K562 (cell line): Measurements from ENCODE around the gene TECPR1. TPM values are rescaled to one million over a fixed set of nuclear protein-coding genes. Genes with fewer than 3 reads are reported as not detected.
A peak's percentile ranks its signal among the peaks of the same experiment; 100 is the strongest.

Source experiments
- ATAC-seq: fragments of 200-7000 bp; cut with Tn5 transposase; 3 replicates; pipeline ENCODE4 v1.9.1; 2020; ENCODE audit warnings: moderate library complexity
- BruUV-seq: library from RNA; stranded (reverse); fragments of 400-500 nt; replicated peaks from 2 replicates; lab custom pipeline; 2021; lab: Mats Ljungman, UMichigan
- CTCF ChIA-PET: fragments of 300-600 bp; formaldehyde crosslinking; extraction: SDS; loops from one replicate; lab custom pipeline; 2021; ENCODE audit warnings: low intra/inter-chr PET ratio; lab: Yijun Ruan, JAX
- POLR2A ChIA-PET: fragments of 300-600, 350-650 bp; sonication (Branson Sonifier 250); formaldehyde crosslinking; extraction: SDS; loops from one replicate; lab custom pipeline; 2021; ENCODE audit warnings: antibody characterized with exemption, inconsistent platforms; lab: Yijun Ruan, JAX
- DNase-seq, 4 experiments: peaks; one replicate each; pipeline versions ENCODE4 v3.0.0 to v3.0.0-alpha.2; 2011 to 2018; ENCODE audit warnings: low spot score in 3 of 4, mixed read lengths in 3 of 4; ENCODE audit errors: extremely low read depth in 1 of 4
- FAIRE-seq: peaks from 2 replicates; lab custom pipeline; 2011; peaks lifted over from hg19 to GRCh38; lab: Jason Lieb, UNC
- H2AFZ ChIP-seq: 2 replicates; pipeline ENCODE4 v1.6.0; 2011; ENCODE audit warnings: low read depth, low read length, control low read depth, inconsistent platforms
- H3K27ac ChIP-seq: fragments of 200-600 bp; 3 replicates; pipeline ENCODE4 v1.8.0; 2011; ENCODE audit warnings: low read depth, mild to moderate bottlenecking, control low read depth, inconsistent platforms, low read length, moderate library complexity, mixed read lengths; ENCODE audit errors: extremely low read depth
- H3K27me3 ChIP-seq, 2 experiments: fragments of 300-600 bp in 1 of 2; 2 replicates in 1 of 2; 3 replicates in 1 of 2; pipeline versions ENCODE4 v1.6.0 to v1.8.0; 2011; ENCODE audit warnings: inconsistent platforms in 2 of 2, low read length in 2 of 2, mild to moderate bottlenecking in 1 of 2, mixed read lengths in 1 of 2, moderate library complexity in 1 of 2; ENCODE audit not compliant: control insufficient read depth in 2 of 2, insufficient read depth in 2 of 2
- H3K36me3 ChIP-seq: fragments of 300-600 bp; 3 replicates; pipeline ENCODE4 v1.8.0; 2011; ENCODE audit warnings: mild to moderate bottlenecking, low read length, inconsistent platforms; ENCODE audit not compliant: control insufficient read depth, insufficient read depth
- H3K4me1 ChIP-seq, 2 experiments: fragments of 200-600 bp in 1 of 2; replicated peaks in 1 of 2; 2 replicates in 1 of 2; 3 replicates in 1 of 2; pipeline versions ENCODE4 v1.5.1 to v1.8.0; 2011; ENCODE audit warnings: inconsistent platforms in 2 of 2, low read length in 2 of 2, mild to moderate bottlenecking in 1 of 2, mixed read lengths in 1 of 2, moderate library complexity in 1 of 2; ENCODE audit not compliant: control insufficient read depth in 2 of 2, insufficient read depth in 2 of 2
- H3K4me2 ChIP-seq: 2 replicates; pipeline ENCODE4 v1.6.1; 2011; ENCODE audit warnings: low read length, control low read depth, inconsistent platforms, mixed read lengths; ENCODE audit not compliant: insufficient read depth
- H3K4me3 ChIP-seq: fragments of 200-600 bp; sonication (generic), shearing (Covaris generic); 2 replicates; pipeline ENCODE4 v1.5.1; 2016; ENCODE audit warnings: control low read depth, inconsistent platforms
- H3K79me2 ChIP-seq: fragments of 200-600 bp; 3 replicates; pipeline ENCODE4 v1.8.0; 2011; ENCODE audit warnings: low read length, inconsistent platforms; ENCODE audit not compliant: control insufficient read depth, insufficient read depth
- H3K9ac ChIP-seq, 2 experiments: 2 replicates each; pipeline versions ENCODE4 v1.6.0 to v1.6.1; 2011; ENCODE audit warnings: low read depth in 2 of 2, low read length in 2 of 2, control low read depth in 1 of 2, inconsistent platforms in 1 of 2, mild to moderate bottlenecking in 1 of 2, mixed read lengths in 1 of 2; ENCODE audit not compliant: insufficient read depth in 1 of 2
- H3K9me1 ChIP-seq: one replicate; pipeline ENCODE4 v1.6.0; 2011; ENCODE audit warnings: inconsistent platforms, mild to moderate bottlenecking, low read length, moderate library complexity; ENCODE audit not compliant: control insufficient read depth, insufficient read depth
- H3K9me3 ChIP-seq: replicated peaks from 2 replicates; pipeline ENCODE4 v1.5.1; 2011; ENCODE audit warnings: low read depth, low read length, inconsistent platforms; ENCODE audit not compliant: control insufficient read depth, insufficient read depth
- H4K20me1 ChIP-seq: replicated peaks from 2 replicates; pipeline ENCODE4 v1.6.1; 2011; ENCODE audit warnings: low read length, inconsistent platforms, mixed read lengths; ENCODE audit not compliant: control insufficient read depth, insufficient read depth
- CTCF ChIP-seq, 3 experiments: IDR thresholded peaks in 2 of 3; conservative IDR thresholded peaks in 1 of 3; 2 replicates each; pipeline ENCODE4 v1.5.1; 2011 to 2012; ENCODE audit warnings: low read length in 3 of 3, mild to moderate bottlenecking in 3 of 3, control low read depth in 2 of 3, improper control_type of control experiment in 1 of 3, inconsistent platforms in 1 of 3, low read depth in 1 of 3, mixed read lengths in 1 of 3, moderate library complexity in 1 of 3; ENCODE audit not compliant: insufficient read depth in 2 of 3
- CTCFL ChIP-seq: IDR thresholded peaks from 2 replicates; pipeline ENCODE4 v1.6.1; 2011; ENCODE audit warnings: borderline replicate concordance, low read depth, mild to moderate bottlenecking, moderate library complexity, low read length; ENCODE audit not compliant: insufficient read depth, poor library complexity, severe bottlenecking
- PURB ChIP-seq: sonication (generic); formaldehyde crosslinking; IDR thresholded peaks from 2 replicates; pipeline ENCODE4 v1.9.0; 2021; ENCODE audit warnings: low read depth, mild to moderate bottlenecking, missing genetic modification reagents
- RFX1 ChIP-seq: fragments of 450-650 bp; IDR thresholded peaks from 2 replicates; pipeline ENCODE4 v1.6.1; 2016; ENCODE audit warnings: mild to moderate bottlenecking, moderate library complexity
- STAT5A ChIP-seq: IDR thresholded peaks from 2 replicates; pipeline ENCODE4 v1.6.1; 2012; ENCODE audit warnings: low read length, inconsistent platforms, borderline replicate concordance
- ZBED1 ChIP-seq: IDR thresholded peaks from 2 replicates; pipeline ENCODE4 v1.6.1; 2014
- ZBTB40 ChIP-seq, 2 experiments: fragments of 450-650 bp in 1 of 2; sonication (generic) in 1 of 2; formaldehyde crosslinking in 1 of 2; IDR thresholded peaks; 2 replicates each; pipeline versions ENCODE4 v1.7.1 to v1.9.0; 2016 to 2022; ENCODE audit warnings: inconsistent platforms in 1 of 2, mild to moderate bottlenecking in 1 of 2, missing genetic modification reagents in 1 of 2
- WGBS: fragments of 100-300 bp; shearing (Covaris generic); methylation state at CpG from one replicate; pipeline ENCODE4 v1.1.6; 2016; ENCODE audit warnings: low coverage, mixed read lengths; ENCODE audit not compliant: insufficient coverage; ENCODE audit errors: missing lambda C conversion rate; 5-methylcytosine and 5-hydroxymethylcytosine counted together
- in situ Hi-C: fragments of 300-500 bp; cut with MboI; formaldehyde crosslinking; loops from 4 replicates; pipeline ENCODE4 v1.15.0; 2018; ENCODE audit warnings: inconsistent platforms, mixed read lengths
- intact Hi-C: fragments of 100-400 bp; cut with micrococcal nuclease; formaldehyde crosslinking; loops from 2 replicates; pipeline ENCODE4 v1.14.2; 2022
- polyA plus RNA-seq, 8 experiments: library from polyadenylated mRNA; depleted of rRNA in 4 of 8; stranded (reverse) in 5 of 8; unstranded in 3 of 8; fragments of >200 nt; fragmentation: Nextera tagmentation in 2 of 8; fragmentation: Illumina TruSeq in 1 of 8; extraction: Ambion mirVana in 2 of 8; extraction: Trizol in 1 of 8; gene quantifications; 2 replicates each; pipeline versions ENCODE4 v1.2.1 to v1.2.3, GENCODE V29; 2011 to 2014; ENCODE audit warnings: inconsistent platforms in 1 of 8, missing spikeins in 1 of 8
- total RNA-seq, 7 experiments: library from RNA; depleted of rRNA in 6 of 7; stranded (reverse); fragments of >200 nt in 6 of 7; fragmentation: Illumina TruSeq in 2 of 7; extraction: Trizol in 2 of 7; gene quantifications; 2 replicates each; pipeline versions ENCODE4 v1.2.1 to v1.2.3, GENCODE V29; 2011 to 2021; ENCODE audit warnings: low replicate concordance in 1 of 7

The TECPR1 gene
- total and polyA plus RNA-seq, 9 of the 15 experiments (the other 6 are each of a cell fraction or from before 2014, with no cell fraction given), result 0.17 to 15.0 (median 2.2) TPM

- Histone ChIP-seq H3K9me3 (no peaks in the 10 kb centered on the region), H3K27ac (peak overlapping the region; percentile 33; the same call in 1 of the 3 replicates), H3K27me3 (no peaks in the 10 kb centered on the region), H2AFZ (no peak overlapping the region), H4K20me1 (no peaks in the 10 kb centered on the region), H3K79me2 (peaks cover 21% of the 10 kb centered on the region), H3K4me3 (no peak overlapping the region), H3K9ac (no peak overlapping the region), H3K9me1 (no peaks in the 10 kb centered on the region), H3K4me1 (peaks cover 10 to 29% of the 10 kb centered on the region in 2 experiments; a peak in 4 of 5 replicates), H3K36me3 (peaks cover 4% of the 10 kb centered on the region; the same call in 1 of the 3 replicates), H3K4me2 (no peak overlapping the region)
- ChIA-PET CTCF (no interaction called here), POLR2A (interaction anchor here (1.1 kb wide), 1 partner anchor 19 kb away, joined by 3 read pairs; no protein-coding TSS in a partner anchor)
- in situ Hi-C loops, result no loop called here
- TSS peak; percentile 16 for BruUV-seq
- ATAC-seq, result no peak
- no peak for FAIRE-seq
- WGBS, result 32% methylated on average over 7 of the region's 11 CpGs
- peak in 1 of 4 experiments; percentile 64 for DNase-seq
- intact Hi-C loops, result no loop called here
- TF ChIP-seq CTCF (IDR thresholded peaks at IDR 0.05 in 2 of 3, conservative IDR thresholded peaks at IDR 0.05 in 1 of 3; ENCODE audit: insufficient read depth in 2 of 3, low read depth in 1 of 3, low read length in 3 of 3), result no peak
- TF ChIP-seq STAT5A, result peak; percentile 90
- TF ChIP-seq ZBED1, result no peak
- TF ChIP-seq RFX1, result peak; percentile 90
- no peak for TF ChIP-seq CTCFL
- TF ChIP-seq PURB, result no peak
- no peak for TF ChIP-seq ZBTB40 (IDR thresholded peaks at IDR 0.05)
- no peak for TF ChIP-seq ZBTB40 (CRISPR knock-in tag; IDR thresholded peaks at IDR 0.05)
Measured at GRCh38 chr7:98254951-98255610, 3.0 kb upstream of the TECPR1 start.
